Tibial artery (tissue), 4 donors: ENCODE measurements around the gene LRRC8D.

Source experiments
- DNase-seq, 2 donors: peaks; one replicate each; pipeline ENCODE4 v3.0.0-alpha.2; 2019
- H3K27ac ChIP-seq, 2 donors: fragments of 200-600 bp; sonication (generic) in 1 of 2; 1 replicate in 1 of 2; 2 replicates in 1 of 2; pipeline ENCODE4 v1.5.1; 2018 to 2019; ENCODE audit warnings: mild to moderate bottlenecking in 1 of 2
- H3K27me3 ChIP-seq, 2 donors: fragments of 200-600 bp; sonication (generic) in 1 of 2; one replicate each; pipeline versions ENCODE4 v1.5.1 to v1.6.0; 2016 to 2019
- H3K36me3 ChIP-seq, 3 donors: fragments of 200-600 bp; sonication (generic) in 2 of 3; one replicate each; pipeline ENCODE4 v1.5.1; 2016 to 2019; ENCODE audit warnings: mild to moderate bottlenecking in 2 of 3
- H3K4me1 ChIP-seq, 4 donors: fragments of 200-600 bp; sonication (generic) in 2 of 4; 1 replicate in 3 of 4; 2 replicates in 1 of 4; pipeline ENCODE4 v1.5.1; 2016 to 2019
- H3K4me3 ChIP-seq, 2 donors: fragments of 200-600 bp; sonication (generic) in 1 of 2; 1 replicate in 1 of 2; 2 replicates in 1 of 2; pipeline ENCODE4 v1.5.1; 2018 to 2019; ENCODE audit warnings: mild to moderate bottlenecking in 2 of 2
- H3K9me3 ChIP-seq, 3 donors: fragments of 200-600 bp; sonication (generic) in 1 of 3; one replicate each; pipeline ENCODE4 v1.5.1; 2016 to 2019
- CTCF ChIP-seq, 2 experiments: fragments of 200-600 bp in 1 of 2; fragments of 450-650 bp in 1 of 2; IDR thresholded peaks; one replicate each; pipeline ENCODE4 v1.5.1; 2017 to 2019; ENCODE audit warnings: antibody characterized with exemption in 2 of 2, mild to moderate bottlenecking in 1 of 2, moderate library complexity in 1 of 2
- intact Hi-C: fragments of 100-400 bp; cut with DNase I; formaldehyde crosslinking; loops from one replicate; pipeline ENCODE4 v1.15.0; 2023; ENCODE audit warnings: low total_unique reads

Gene LRRC8D

GRCh38 chr1:89855413-89856123 is 34.7 kb downstream of the LRRC8D start:
- intact Hi-C loops: no loop called here
- Histone ChIP-seq H3K4me3 (no peak overlapping the region), H3K27me3 (no peaks in the 10 kb centered on the region), H3K9me3 (no peaks in the 10 kb centered on the region), H3K4me1 (no peaks in the 10 kb centered on the region), H3K27ac (no peak overlapping the region), H3K36me3 (no peaks in the 10 kb centered on the region)
- DNase-seq: no peak
- TF ChIP-seq CTCF (IDR thresholded peaks at IDR 0.05): no peak

DNA sequence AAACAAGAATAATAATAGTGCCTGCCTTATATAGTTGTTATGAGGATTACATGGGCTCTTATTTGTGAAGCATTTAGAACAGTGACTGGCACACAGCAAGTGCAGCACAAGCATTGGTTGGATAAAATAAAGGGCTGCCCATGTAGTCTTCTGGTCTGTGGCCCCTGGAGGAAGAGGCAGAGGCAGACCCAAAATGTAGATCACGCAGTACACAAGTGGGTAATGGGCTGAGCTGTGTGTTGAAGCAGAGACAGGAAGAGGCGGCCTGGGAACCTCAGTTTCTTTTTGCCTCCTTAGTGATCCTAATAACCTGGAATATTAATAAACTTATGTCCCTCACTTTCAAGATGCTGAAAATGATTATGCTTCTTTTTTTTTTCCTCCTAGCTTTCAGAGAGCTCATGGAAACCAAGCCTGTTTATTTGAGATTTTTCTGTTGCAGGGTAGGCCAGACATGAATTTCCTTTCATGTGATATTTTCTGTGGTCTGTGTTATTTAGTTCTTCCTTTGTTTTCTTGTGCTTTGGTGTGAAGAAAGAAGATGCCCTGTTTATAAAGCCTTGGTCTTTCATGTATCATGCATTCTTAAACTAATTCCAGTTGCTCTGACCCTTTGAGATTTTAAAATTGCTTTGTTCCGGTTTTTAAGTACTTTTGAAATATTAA is 42.5 kb downstream of the LRRC8D start:
- no peaks in the 10 kb centered on the region for H3K9me3 ChIP-seq
- H3K36me3 ChIP-seq: no peaks in the 10 kb centered on the region
- no peak overlapping the region for H3K27ac ChIP-seq
- H3K4me3 ChIP-seq: no peak overlapping the region
- no peak for DNase-seq
- H3K4me1 ChIP-seq: no peaks in the 10 kb centered on the region
- intact Hi-C loops: no loop called here
- TF ChIP-seq CTCF (IDR thresholded peaks at IDR 0.05): no peak
- H3K27me3 ChIP-seq: no peaks in the 10 kb centered on the region

DNA sequence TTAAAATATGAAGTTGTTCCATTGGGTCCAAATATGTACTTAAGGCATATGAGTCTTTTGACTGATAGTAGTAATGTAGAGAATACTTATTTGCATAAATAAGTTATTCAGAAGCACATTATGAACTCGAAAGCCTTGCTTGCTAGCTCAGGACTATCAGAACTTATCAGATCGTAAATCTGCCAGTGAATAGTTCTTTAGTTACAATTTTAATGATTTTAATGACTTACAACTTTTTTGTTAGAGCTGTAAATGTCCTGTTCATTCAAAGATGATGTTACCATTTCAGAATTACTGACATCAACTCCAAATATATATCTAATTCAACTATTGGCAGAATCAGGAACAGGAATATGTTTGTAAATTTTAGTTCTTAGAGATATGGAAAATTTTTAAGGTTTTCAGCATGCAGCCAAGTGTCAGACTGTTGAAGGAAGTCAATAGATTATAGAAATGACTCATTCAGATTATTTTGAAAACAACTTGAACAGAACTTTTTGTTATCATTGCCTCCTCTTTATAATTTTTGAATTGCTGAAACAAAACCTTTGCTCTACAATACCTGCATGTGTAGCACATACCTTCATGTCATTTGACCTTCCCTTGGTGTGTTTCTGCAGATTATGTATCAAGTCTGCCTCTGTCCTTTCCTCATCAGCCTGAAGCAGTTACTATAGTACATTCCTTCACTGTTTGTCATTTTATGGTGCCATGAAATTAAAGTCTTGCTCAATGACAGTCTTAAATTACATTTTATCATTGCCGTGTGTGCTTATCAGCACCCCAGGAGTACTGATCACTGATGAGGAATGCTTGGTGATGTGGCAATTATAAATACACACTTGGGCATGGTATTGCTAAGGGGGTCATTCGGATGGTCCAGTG is 44.9 kb downstream of the LRRC8D start:
- no peak for DNase-seq
- Histone ChIP-seq H3K9me3 (no peaks in the 10 kb centered on the region), H3K4me3 (no peak overlapping the region), H3K4me1 (no peaks in the 10 kb centered on the region), H3K27me3 (no peaks in the 10 kb centered on the region), H3K36me3 (peaks cover 0 to 10% (median 0%) of the 10 kb centered on the region in 3 donors), H3K27ac (no peak overlapping the region)
- intact Hi-C loops: no loop called here
- TF ChIP-seq CTCF (IDR thresholded peaks at IDR 0.05): no peak

GRCh38 chr1:89866568-89866967 is 45.7 kb downstream of the LRRC8D start:
- H3K4me1 ChIP-seq: no peaks in the 10 kb centered on the region
- no peaks in the 10 kb centered on the region for H3K9me3 ChIP-seq
- peaks cover 0 to 10% (median 0%) of the 10 kb centered on the region in 3 donors for H3K36me3 ChIP-seq
- no peaks in the 10 kb centered on the region for H3K27me3 ChIP-seq
- H3K27ac ChIP-seq: no peak overlapping the region
- DNase-seq: no peak
- no peak for TF ChIP-seq CTCF (IDR thresholded peaks at IDR 0.05)
- H3K4me3 ChIP-seq: no peak overlapping the region
- intact Hi-C loops: no loop called here

GRCh38 chr1:89870998-89871397 is 50.2 kb downstream of the LRRC8D start:
- DNase-seq: no peak
- TF ChIP-seq CTCF (IDR thresholded peaks at IDR 0.05): no peak
- no peaks in the 10 kb centered on the region for H3K27me3 ChIP-seq
- H3K4me1 ChIP-seq: no peaks in the 10 kb centered on the region
- no peak overlapping the region for H3K4me3 ChIP-seq
- peaks cover 0 to 10% (median 0%) of the 10 kb centered on the region in 3 donors for H3K36me3 ChIP-seq
- no peak overlapping the region for H3K27ac ChIP-seq
- intact Hi-C loops: no loop called here
- no peaks in the 10 kb centered on the region for H3K9me3 ChIP-seq
